OCI-LY7 (cell line): Measurements from ENCODE around the gene PAWR. TPM values are rescaled to one million over a fixed set of nuclear protein-coding genes. Genes with fewer than 3 reads are reported as not detected.

Experiments used
- BruUV-seq: library from RNA; stranded (reverse); fragments of 400-500 nt; replicated peaks from 2 replicates; lab custom pipeline; 2021; lab: Mats Ljungman, UMichigan
- CTCF ChIA-PET: fragments of 300-600 bp; sonication (Branson Sonifier 250); formaldehyde crosslinking; loops from one replicate; lab custom pipeline; 2022; ENCODE audit warnings: antibody characterized with exemption; ENCODE audit not compliant: unreplicated experiment; lab: Charles Lee
- POLR2A ChIA-PET: fragments of 300-600 bp; sonication (Branson Sonifier 250); formaldehyde crosslinking; loops from one replicate; lab custom pipeline; 2022; ENCODE audit warnings: antibody characterized with exemption; lab: Charles Lee
- DNase-seq: peaks from one replicate; pipeline ENCODE4 v3.0.0-alpha.2; 2015; ENCODE audit warnings: low spot score
- H2AFZ ChIP-seq: fragments of 200-600 bp; sonication (generic), shearing (Covaris generic); 2 replicates; pipeline ENCODE4 v1.6.1; 2014; ENCODE audit warnings: mild to moderate bottlenecking, antibody characterized with exemption, low read length, moderate library complexity
- H3K27ac ChIP-seq: fragments of 200-600 bp; sonication (generic); 2 replicates; pipeline ENCODE4 v1.5.1; 2014; ENCODE audit warnings: mixed run types, low read depth, mild to moderate bottlenecking, moderate library complexity, low read length, inconsistent platforms; ENCODE audit not compliant: poor library complexity, severe bottlenecking
- H3K36me3 ChIP-seq: fragments of 200-600 bp; sonication (generic); 2 replicates; pipeline ENCODE4 v1.6.1; 2014; ENCODE audit warnings: mild to moderate bottlenecking, antibody characterized with exemption, low read length, moderate library complexity, mixed read lengths; ENCODE audit not compliant: insufficient read depth
- H3K4me1 ChIP-seq: fragments of 200-600 bp; sonication (generic); 2 replicates; pipeline ENCODE4 v1.5.1; 2014; ENCODE audit warnings: mild to moderate bottlenecking, low read length; ENCODE audit not compliant: insufficient read depth, poor library complexity, severe bottlenecking
- H3K4me2 ChIP-seq: fragments of 200-600 bp; sonication (generic); 2 replicates; pipeline ENCODE4 v1.6.1; 2014; ENCODE audit warnings: mild to moderate bottlenecking, low read length
- H3K4me3 ChIP-seq: fragments of 200-600 bp; sonication (generic); 2 replicates; pipeline ENCODE4 v1.5.1; 2014; ENCODE audit warnings: mild to moderate bottlenecking, low read depth, low read length; ENCODE audit not compliant: poor library complexity, severe bottlenecking
- H3K79me2 ChIP-seq: fragments of 200-600 bp; sonication (generic); 2 replicates; pipeline ENCODE4 v1.6.1; 2016; ENCODE audit warnings: low read depth, mild to moderate bottlenecking, low read length, moderate library complexity, mixed read lengths; ENCODE audit not compliant: insufficient read depth
- H3K9me2 ChIP-seq: fragments of 200-600 bp; sonication (generic); 2 replicates; pipeline ENCODE4 v1.6.1; 2016; ENCODE audit warnings: mild to moderate bottlenecking, low read length, mixed read lengths; ENCODE audit not compliant: insufficient read depth
- H3K9me3 ChIP-seq: fragments of 200-600 bp; sonication (generic); 2 replicates; pipeline ENCODE4 v1.6.1; 2014; ENCODE audit warnings: mild to moderate bottlenecking, mixed run types, low read length, mixed read lengths
- H4K20me1 ChIP-seq: fragments of 200-600 bp; sonication (generic); 2 replicates; pipeline ENCODE4 v1.6.1; 2014; ENCODE audit warnings: mild to moderate bottlenecking, antibody characterized with exemption, low read length, moderate library complexity, mixed read lengths; ENCODE audit not compliant: insufficient read depth
- EZH2phosphoT487 ChIP-seq: fragments of 200-600 bp; sonication (generic); IDR thresholded peaks from 2 replicates; pipeline ENCODE4 v1.6.1; 2018; ENCODE audit warnings: low read depth, borderline replicate concordance, mild to moderate bottlenecking, mixed run types, antibody characterized with exemption, low read length, moderate library complexity, mixed read lengths
- intact Hi-C: fragments of 100-400 bp; cut with micrococcal nuclease; formaldehyde crosslinking; loops from one replicate; pipeline ENCODE4 v1.10.0; 2022; ENCODE audit not compliant: unreplicated experiment
- total RNA-seq, 2 experiments: library from RNA; depleted of rRNA in 1 of 2; stranded (reverse); fragments of >200 nt in 1 of 2; shearing (Covaris generic) in 1 of 2; gene quantifications; 2 replicates each; pipeline ENCODE4 v1.2.3, GENCODE V29; 2014 to 2022
- TF ChIP-seq, protein P1 (sequence below): fragments of 200-600 bp; sonication (generic); conservative IDR thresholded peaks from 2 replicates; pipeline ENCODE4 v1.5.1; 2014; ENCODE audit warnings: mild to moderate bottlenecking, antibody characterized with exemption, low read length, moderate library complexity, mixed read lengths

Gene PAWR
- total RNA-seq, 2 experiments from 2014 or later: 107 to 186 TPM

- H2AFZ ChIP-seq: no peak overlapping the region
- intact Hi-C loops: no loop called here
- H3K27ac ChIP-seq: no peak overlapping the region
- no peak overlapping the region for H3K4me3 ChIP-seq
- peaks cover 53% of the 10 kb centered on the region for H3K36me3 ChIP-seq
- H3K79me2 ChIP-seq: peaks cover 99% of the 10 kb centered on the region
- no peak for TF ChIP-seq EZH2phosphoT487
- TF ChIP-seq, protein P1, sequence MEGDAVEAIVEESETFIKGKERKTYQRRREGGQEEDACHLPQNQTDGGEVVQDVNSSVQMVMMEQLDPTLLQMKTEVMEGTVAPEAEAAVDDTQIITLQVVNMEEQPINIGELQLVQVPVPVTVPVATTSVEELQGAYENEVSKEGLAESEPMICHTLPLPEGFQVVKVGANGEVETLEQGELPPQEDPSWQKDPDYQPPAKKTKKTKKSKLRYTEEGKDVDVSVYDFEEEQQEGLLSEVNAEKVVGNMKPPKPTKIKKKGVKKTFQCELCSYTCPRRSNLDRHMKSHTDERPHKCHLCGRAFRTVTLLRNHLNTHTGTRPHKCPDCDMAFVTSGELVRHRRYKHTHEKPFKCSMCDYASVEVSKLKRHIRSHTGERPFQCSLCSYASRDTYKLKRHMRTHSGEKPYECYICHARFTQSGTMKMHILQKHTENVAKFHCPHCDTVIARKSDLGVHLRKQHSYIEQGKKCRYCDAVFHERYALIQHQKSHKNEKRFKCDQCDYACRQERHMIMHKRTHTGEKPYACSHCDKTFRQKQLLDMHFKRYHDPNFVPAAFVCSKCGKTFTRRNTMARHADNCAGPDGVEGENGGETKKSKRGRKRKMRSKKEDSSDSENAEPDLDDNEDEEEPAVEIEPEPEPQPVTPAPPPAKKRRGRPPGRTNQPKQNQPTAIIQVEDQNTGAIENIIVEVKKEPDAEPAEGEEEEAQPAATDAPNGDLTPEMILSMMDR: no peak
- no peak overlapping the region for H3K4me2 ChIP-seq
- no peak for DNase-seq
- BruUV-seq: no TSS peak
- H3K4me1 ChIP-seq: peaks cover 48% of the 10 kb centered on the region
- peaks cover 48% of the 10 kb centered on the region for H4K20me1 ChIP-seq
- POLR2A ChIA-PET: interaction anchor here (0.5 to 1.4 kb wide), 7 partner anchors 8 to 539 kb away, joined by 3 to 7 read pairs (median 3); no protein-coding TSS in a partner anchor
- H3K9me2 ChIP-seq: no peaks in the 10 kb centered on the region
- peaks cover 9% of the 10 kb centered on the region; the same call in 1 of the 2 replicates for H3K9me3 ChIP-seq
- CTCF ChIA-PET: no interaction called here
These were observed 13.1 kb downstream of the PAWR start for GRCh38 chr12:79677672-79678071.

GRCh38 chr12:79676579-79676978 lies 14.2 kb downstream of the PAWR start:
- H2AFZ ChIP-seq: no peak overlapping the region
- H3K36me3 ChIP-seq: peaks cover 53% of the 10 kb centered on the region
- ChIA-PET POLR2A (interaction anchor here (0.7 to 1.4 kb wide), 4 partner anchors 11 to 27 kb away, joined by 3 to 7 read pairs (median 3); no protein-coding TSS in a partner anchor), CTCF (no interaction called here)
- H3K79me2 ChIP-seq: peaks cover 99% of the 10 kb centered on the region
- no peak overlapping the region for H3K4me2 ChIP-seq
- no peaks in the 10 kb centered on the region for H3K9me2 ChIP-seq
- no peak for DNase-seq
- no peak overlapping the region for H3K4me3 ChIP-seq
- peaks cover 9% of the 10 kb centered on the region; the same call in 1 of the 2 replicates for H3K9me3 ChIP-seq
- peaks cover 37% of the 10 kb centered on the region for H3K4me1 ChIP-seq
- H4K20me1 ChIP-seq: peaks cover 40% of the 10 kb centered on the region
- intact Hi-C loops: no loop called here
- H3K27ac ChIP-seq: no peak overlapping the region
- TF ChIP-seq, protein P1: no peak
- no peak for TF ChIP-seq EZH2phosphoT487
- no TSS peak for BruUV-seq

DNA sequence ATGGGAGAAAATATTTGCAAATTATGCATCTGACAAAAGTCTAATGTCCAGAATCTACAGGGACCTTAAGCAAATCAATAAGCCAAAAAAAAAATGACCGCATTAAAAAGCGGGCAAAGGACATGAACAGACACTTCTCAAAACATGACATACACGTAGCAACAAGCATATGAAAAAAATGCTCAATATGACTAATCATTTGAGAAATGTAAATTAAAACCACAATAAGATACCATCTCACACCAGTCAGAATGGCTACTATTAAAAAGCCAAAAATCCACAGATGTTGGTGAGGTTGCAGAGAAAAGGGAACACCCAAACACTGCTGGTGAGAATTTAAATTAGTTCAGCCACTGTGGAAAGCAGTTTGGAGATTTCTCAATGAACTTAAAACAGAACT lies 16.1 kb downstream of the PAWR start:
- POLR2A ChIA-PET: interaction anchor here (0.6 to 1.5 kb wide), 5 partner anchors 9 to 44 kb away, joined by 3 to 6 read pairs (median 3); no protein-coding TSS in a partner anchor
- DNase-seq: no peak
- Histone ChIP-seq H3K9me2 (no peaks in the 10 kb centered on the region), H2AFZ (no peak overlapping the region), H3K4me1 (peaks cover 19% of the 10 kb centered on the region), H3K9me3 (peaks cover 9% of the 10 kb centered on the region; the same call in 1 of the 2 replicates), H4K20me1 (peaks cover 41% of the 10 kb centered on the region), H3K36me3 (peaks cover 53% of the 10 kb centered on the region), H3K4me2 (no peak overlapping the region), H3K79me2 (peaks cover 100% of the 10 kb centered on the region), H3K4me3 (no peak overlapping the region), H3K27ac (no peak overlapping the region)
- no TSS peak for BruUV-seq
- TF ChIP-seq, protein P1: no peak
- TF ChIP-seq EZH2phosphoT487: no peak
- intact Hi-C loops: no loop called here
- CTCF ChIA-PET: no interaction called here
